GM06990 (cell line): ENCODE measurements around the gene FOXO6.

Experiments
- DNase-seq: peaks from one replicate; pipeline ENCODE4 v3.0.0-alpha.2; 2011; ENCODE audit not compliant: insufficient read length; ENCODE audit errors: extremely low read depth
- H3K27me3 ChIP-seq: replicated peaks from 2 replicates; pipeline ENCODE4 v1.6.0; 2011; ENCODE audit warnings: low read length; ENCODE audit not compliant: control insufficient read depth, insufficient read depth
- H3K36me3 ChIP-seq: 2 replicates; pipeline ENCODE4 v1.5.1; 2011; ENCODE audit warnings: low read length; ENCODE audit not compliant: control insufficient read depth, insufficient read depth
- H3K4me3 ChIP-seq: replicated peaks from 2 replicates; pipeline ENCODE4 v1.5.1; 2011; ENCODE audit warnings: low read depth, mild to moderate bottlenecking, control low read depth, low read length
- CTCF ChIP-seq: IDR thresholded peaks from 2 replicates; pipeline ENCODE4 v1.5.1; 2011; ENCODE audit warnings: low read length, control low read depth, mild to moderate bottlenecking, inconsistent platforms; ENCODE audit not compliant: insufficient read depth, poor library complexity, severe bottlenecking

Gene FOXO6

GRCh38 chr1:41368801-41369200, 7.6 kb downstream of the FOXO6 start:
- DNase-seq, result no peak
- peaks cover 4% of the 10 kb centered on the region for H3K27me3 ChIP-seq

DNA sequence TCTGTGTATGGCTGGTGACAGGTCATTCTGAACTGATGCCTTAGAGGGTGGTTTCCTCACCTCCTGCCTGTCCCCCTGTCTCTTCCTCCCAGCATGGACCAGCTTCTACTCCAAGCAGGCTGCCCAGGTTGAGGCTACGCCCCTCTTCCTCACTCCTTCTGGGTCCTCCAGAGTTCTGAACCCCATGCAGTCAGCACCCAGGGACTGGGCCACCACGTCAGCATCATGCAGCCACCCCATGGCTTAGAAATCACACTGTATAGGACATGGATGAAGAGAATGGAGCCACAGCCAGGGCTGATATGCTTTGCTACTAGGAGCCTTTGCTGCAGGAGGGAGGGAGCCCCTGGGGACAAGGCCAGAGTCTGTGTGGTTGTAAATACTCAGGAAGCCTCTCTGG, 8.3 kb downstream of the FOXO6 start:
- no peak overlapping the region for H3K4me3 ChIP-seq
- H3K27me3 ChIP-seq, result peaks cover 4% of the 10 kb centered on the region
- no peak for TF ChIP-seq CTCF
- DNase-seq, result no peak
- no peaks in the 10 kb centered on the region for H3K36me3 ChIP-seq

More at GRCh38 chr1:41368801-41369200, 7.6 kb downstream of the FOXO6 start:
- no peak overlapping the region for H3K4me3 ChIP-seq
- no peak for TF ChIP-seq CTCF
- no peaks in the 10 kb centered on the region for H3K36me3 ChIP-seq

- H3K4me3 ChIP-seq, result no peak overlapping the region
- H3K27me3 ChIP-seq, result peaks cover 4% of the 10 kb centered on the region
- H3K36me3 ChIP-seq, result no peaks in the 10 kb centered on the region
- TF ChIP-seq CTCF, result no peak
- no peak for DNase-seq
Observed at GRCh38 chr1:41370225-41370624, 9.0 kb downstream of the FOXO6 start.

GRCh38 chr1:41370756-41371420, 9.7 kb downstream of the FOXO6 start:
- H3K36me3 ChIP-seq, result no peaks in the 10 kb centered on the region
- no peak overlapping the region for H3K4me3 ChIP-seq
- H3K27me3 ChIP-seq, result peaks cover 4% of the 10 kb centered on the region
- TF ChIP-seq CTCF, result no peak
- no peak for DNase-seq

GRCh38 chr1:41371630-41372599, 10.7 kb downstream of the FOXO6 start:
- Histone ChIP-seq H3K4me3 (no peak overlapping the region), H3K27me3 (peaks cover 2% of the 10 kb centered on the region), H3K36me3 (no peaks in the 10 kb centered on the region)
- TF ChIP-seq CTCF, result no peak
- no peak for DNase-seq
